OCI-LY1 (cell line): Measurements from ENCODE around the gene KIF20A.

ENCODE experiments used
- EZH2 ChIP-seq: fragments of 200-600 bp; sonication (generic), shearing (Covaris generic); IDR thresholded peaks from 2 replicates; pipeline ENCODE4 v1.8.0; 2017; ENCODE audit warnings: borderline replicate concordance, mixed run types, mild to moderate bottlenecking, antibody characterized with exemption, low read length, moderate library complexity, mixed read lengths
- TF ChIP-seq, protein P1 (sequence below): fragments of 200-600 bp; sonication (generic), shearing (Covaris generic); IDR thresholded peaks from 2 replicates; pipeline ENCODE4 v1.5.1; 2017; ENCODE audit warnings: mild to moderate bottlenecking, antibody characterized with exemption, low read length, moderate library complexity, mixed read lengths

DNA sequence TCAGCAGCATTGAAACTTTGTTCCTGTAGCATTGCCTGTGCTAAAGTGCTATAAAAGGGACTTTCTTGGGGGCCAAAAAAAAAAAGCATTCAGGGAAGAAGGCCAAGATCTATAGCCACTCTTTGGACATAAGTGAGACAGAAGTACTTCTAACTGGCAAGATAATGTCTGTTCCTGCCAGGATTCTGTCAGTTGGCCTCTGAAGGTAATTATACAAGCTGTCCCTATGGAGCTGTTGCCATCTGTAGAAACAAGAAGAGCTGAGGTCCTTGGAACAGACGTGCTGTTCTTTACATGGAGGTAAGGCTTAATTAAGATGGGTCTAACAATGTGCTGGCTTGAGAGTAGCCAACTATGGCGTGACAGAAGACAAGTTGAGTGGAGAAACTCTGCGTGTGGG lies 9.7 kb downstream of the KIF20A start:
- TF ChIP-seq, protein P1, sequence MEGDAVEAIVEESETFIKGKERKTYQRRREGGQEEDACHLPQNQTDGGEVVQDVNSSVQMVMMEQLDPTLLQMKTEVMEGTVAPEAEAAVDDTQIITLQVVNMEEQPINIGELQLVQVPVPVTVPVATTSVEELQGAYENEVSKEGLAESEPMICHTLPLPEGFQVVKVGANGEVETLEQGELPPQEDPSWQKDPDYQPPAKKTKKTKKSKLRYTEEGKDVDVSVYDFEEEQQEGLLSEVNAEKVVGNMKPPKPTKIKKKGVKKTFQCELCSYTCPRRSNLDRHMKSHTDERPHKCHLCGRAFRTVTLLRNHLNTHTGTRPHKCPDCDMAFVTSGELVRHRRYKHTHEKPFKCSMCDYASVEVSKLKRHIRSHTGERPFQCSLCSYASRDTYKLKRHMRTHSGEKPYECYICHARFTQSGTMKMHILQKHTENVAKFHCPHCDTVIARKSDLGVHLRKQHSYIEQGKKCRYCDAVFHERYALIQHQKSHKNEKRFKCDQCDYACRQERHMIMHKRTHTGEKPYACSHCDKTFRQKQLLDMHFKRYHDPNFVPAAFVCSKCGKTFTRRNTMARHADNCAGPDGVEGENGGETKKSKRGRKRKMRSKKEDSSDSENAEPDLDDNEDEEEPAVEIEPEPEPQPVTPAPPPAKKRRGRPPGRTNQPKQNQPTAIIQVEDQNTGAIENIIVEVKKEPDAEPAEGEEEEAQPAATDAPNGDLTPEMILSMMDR = no peak
- TF ChIP-seq EZH2 = no peak
